Pancreas (tissue), 10 donors: Measurements from ENCODE around the gene CAMK2G. TPM values are rescaled to one million over a fixed set of nuclear protein-coding genes. Genes with fewer than 3 reads are reported as not detected.

Source experiments
- ATAC-seq, 4 donors: fragments of 200-7000 bp; cut with Tn5 transposase; one replicate each; pipeline versions ENCODE4 v1.8.0 to v1.9.1; 2020; ENCODE audit warnings: mild to moderate bottlenecking in 4 of 4, moderate library complexity in 4 of 4
- DNase-seq, 6 donors: peaks; one replicate each; pipeline ENCODE4 v3.0.0-alpha.2; 2020
- FAIRE-seq: peaks from 2 replicates; lab custom pipeline; 2012; peaks lifted over from hg19 to GRCh38; lab: Jason Lieb, UNC
- H3K27ac ChIP-seq, 4 donors: fragments of 200-600 bp; sonication (generic); 1 replicate in 3 of 4; 2 replicates in 1 of 4; pipeline versions ENCODE4 v1.5.0 to v1.8.0; 2020
- H3K27me3 ChIP-seq, 4 donors: fragments of 200-600 bp; one replicate each; pipeline ENCODE4 v1.8.0; 2021
- H3K36me3 ChIP-seq, 3 donors: fragments of 200-600 bp; sonication (generic) in 1 of 3; one replicate each; pipeline versions ENCODE4 v1.5.0 to v1.8.0; 2020 to 2021
- H3K4me1 ChIP-seq, 3 donors: fragments of 200-600 bp; one replicate each; pipeline ENCODE4 v1.8.0; 2021
- H3K4me3 ChIP-seq, 4 donors: fragments of 200-600 bp; sonication (generic) in 2 of 4; one replicate each; pipeline versions ENCODE4 v1.5.0 to v1.8.0; 2020 to 2021
- H3K9me3 ChIP-seq, 4 donors: fragments of 200-600 bp; one replicate each; pipeline ENCODE4 v1.8.0; 2021
- WGBS, 2 donors: extraction: QIAGEN DNeasy Blood & Tissue Kit; methylation state at CpG; one replicate each; pipeline ENCODE4 v1.1.7; 2013; 5-methylcytosine and 5-hydroxymethylcytosine counted together
- intact Hi-C, 3 donors: fragments of 100-400 bp; cut with DNase I; formaldehyde crosslinking; loops; one replicate each; pipeline versions ENCODE4 v1.11.1 to v1.14.2; 2022
- polyA plus RNA-seq, 2 donors: library from polyadenylated mRNA; stranded (reverse); fragments of 200-250 nt; gene quantifications; one replicate each; pipeline ENCODE4 v1.2.3, GENCODE V29; 2013
- total RNA-seq, 6 donors: library from RNA; stranded (reverse); fragmentation: NEBNext Ultra II Directional in 4 of 6; extraction: Animal tissue kit (Norgen Biotek cat#: 25700) in 4 of 6; gene quantifications; one replicate each; pipeline versions ENCODE4 v1.2.1 to v1.2.4, GENCODE V29; 2021 to 2023
- TF ChIP-seq, protein P1 (sequence below), 4 donors: fragments of 200-600 bp; sonication (generic) in 3 of 4; IDR thresholded peaks; one replicate each; pipeline versions ENCODE4 v1.5.0 to v1.8.0; 2021; ENCODE audit warnings: antibody characterized with exemption in 4 of 4
- donor health status: healthy with polysubstance abuse.
- donor health status: DM: no; HTN: no; CAD: no; lungs with moderate emphysema.
- donor health status: DM: no; HTN: no; CAD: no.
- donor health status: control.
- donor health status: control.
- donor health status: Bipolar disorder and iron deficiency.
- donor health status: DM: yes; HTN: yes; CAD: no.
- donor health status: DM: no; HTN: no; CAD: no.
- donor health status: DM: no; HTN: no; CAD: no.
- donor health status: DM: yes; HTN: yes; CAD: no.

The CAMK2G gene
- total and polyA plus RNA-seq, 8 donors = 5.3 to 18.4 (median 8.3) TPM

DNA sequence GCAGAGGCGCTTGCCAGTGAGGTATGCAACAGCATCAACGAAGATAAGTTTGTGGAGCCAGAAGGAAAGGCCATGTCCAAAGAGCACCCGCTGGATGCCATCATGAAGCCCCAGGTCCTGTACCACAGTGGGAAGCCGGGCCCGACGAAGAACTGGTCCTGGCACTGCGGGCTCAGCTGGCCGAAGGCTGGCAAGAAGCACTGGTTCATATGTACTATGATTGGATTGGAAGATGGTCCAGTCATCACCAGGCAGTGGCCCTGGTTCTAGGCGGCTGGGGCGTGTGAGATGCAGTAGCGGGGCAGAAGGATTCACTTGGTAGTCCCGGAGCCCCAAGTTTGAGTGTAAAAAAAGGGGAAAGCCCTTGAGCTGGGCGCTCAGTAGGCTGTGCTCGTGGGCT, 66.9 kb downstream of the CAMK2G start:
- ATAC-seq = no peak
- Histone ChIP-seq H3K27ac (no peak overlapping the region), H3K4me3 (no peak overlapping the region), H3K36me3 (peaks cover 5 to 32% (median 14%) of the 10 kb centered on the region in 3 donors), H3K27me3 (no peaks in the 10 kb centered on the region), H3K9me3 (no peaks in the 10 kb centered on the region), H3K4me1 (peaks cover 0 to 11% (median 0%) of the 10 kb centered on the region in 3 donors)
- DNase-seq = no peak
- intact Hi-C loops = no loop called here
- no peak for FAIRE-seq
- 95 to 96% methylated on average over 14 of the region's 14 CpGs for WGBS, 2 donors
- TF ChIP-seq, protein P1, sequence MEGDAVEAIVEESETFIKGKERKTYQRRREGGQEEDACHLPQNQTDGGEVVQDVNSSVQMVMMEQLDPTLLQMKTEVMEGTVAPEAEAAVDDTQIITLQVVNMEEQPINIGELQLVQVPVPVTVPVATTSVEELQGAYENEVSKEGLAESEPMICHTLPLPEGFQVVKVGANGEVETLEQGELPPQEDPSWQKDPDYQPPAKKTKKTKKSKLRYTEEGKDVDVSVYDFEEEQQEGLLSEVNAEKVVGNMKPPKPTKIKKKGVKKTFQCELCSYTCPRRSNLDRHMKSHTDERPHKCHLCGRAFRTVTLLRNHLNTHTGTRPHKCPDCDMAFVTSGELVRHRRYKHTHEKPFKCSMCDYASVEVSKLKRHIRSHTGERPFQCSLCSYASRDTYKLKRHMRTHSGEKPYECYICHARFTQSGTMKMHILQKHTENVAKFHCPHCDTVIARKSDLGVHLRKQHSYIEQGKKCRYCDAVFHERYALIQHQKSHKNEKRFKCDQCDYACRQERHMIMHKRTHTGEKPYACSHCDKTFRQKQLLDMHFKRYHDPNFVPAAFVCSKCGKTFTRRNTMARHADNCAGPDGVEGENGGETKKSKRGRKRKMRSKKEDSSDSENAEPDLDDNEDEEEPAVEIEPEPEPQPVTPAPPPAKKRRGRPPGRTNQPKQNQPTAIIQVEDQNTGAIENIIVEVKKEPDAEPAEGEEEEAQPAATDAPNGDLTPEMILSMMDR (IDR thresholded peaks at IDR 0.05) = no peak

DNA sequence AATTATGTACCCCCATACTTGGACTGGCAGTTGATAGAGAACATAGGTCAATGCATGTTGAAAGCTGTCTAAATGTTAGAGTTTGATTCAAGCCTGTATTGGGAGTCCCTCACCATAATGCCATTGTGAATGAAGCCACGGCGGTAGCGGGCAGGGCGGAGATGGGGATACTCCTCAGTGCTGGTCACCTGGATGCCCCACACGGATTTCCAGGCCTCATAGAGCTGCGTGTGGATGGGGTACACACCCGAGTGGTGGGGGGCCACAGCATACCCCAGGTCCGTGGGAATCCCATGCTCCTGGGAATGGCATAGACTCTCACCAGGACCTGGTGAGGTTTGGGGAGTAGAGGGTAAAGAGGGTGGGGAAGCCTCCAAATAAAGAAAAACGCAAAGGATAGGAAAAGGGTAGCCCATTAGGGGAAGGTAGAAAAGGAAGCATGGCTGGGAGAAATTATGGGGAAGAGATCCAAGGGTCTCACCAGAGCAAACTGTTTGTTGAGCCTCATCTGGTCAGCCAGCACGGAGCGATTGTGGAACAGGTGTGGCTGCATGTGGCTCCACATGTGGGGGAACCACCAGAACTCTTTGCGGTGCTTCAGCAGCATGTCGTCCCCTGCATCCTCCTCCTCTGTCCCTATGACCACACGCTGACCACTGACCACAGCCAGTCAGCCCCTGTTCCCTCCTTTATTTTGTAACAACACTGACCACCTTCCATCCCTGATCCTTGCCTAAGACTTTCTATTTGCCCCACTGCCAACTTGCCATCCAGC, 68.0 kb downstream of the CAMK2G start:
- ATAC-seq (no peak), DNase-seq (no peak), FAIRE-seq (no peak)
- WGBS, 2 donors = 88 to 93% methylated on average over 14 of the region's 14 CpGs
- H3K27me3 ChIP-seq = no peaks in the 10 kb centered on the region
- H3K4me3 ChIP-seq = no peak overlapping the region
- H3K27ac ChIP-seq = no peak overlapping the region
- H3K36me3 ChIP-seq = peaks cover 5 to 41% (median 18%) of the 10 kb centered on the region in 3 donors
- intact Hi-C loops = no loop called here
- TF ChIP-seq, protein P1 (IDR thresholded peaks at IDR 0.05) = no peak
- peaks cover 0 to 11% (median 0%) of the 10 kb centered on the region in 3 donors for H3K4me1 ChIP-seq
- no peaks in the 10 kb centered on the region for H3K9me3 ChIP-seq

DNA sequence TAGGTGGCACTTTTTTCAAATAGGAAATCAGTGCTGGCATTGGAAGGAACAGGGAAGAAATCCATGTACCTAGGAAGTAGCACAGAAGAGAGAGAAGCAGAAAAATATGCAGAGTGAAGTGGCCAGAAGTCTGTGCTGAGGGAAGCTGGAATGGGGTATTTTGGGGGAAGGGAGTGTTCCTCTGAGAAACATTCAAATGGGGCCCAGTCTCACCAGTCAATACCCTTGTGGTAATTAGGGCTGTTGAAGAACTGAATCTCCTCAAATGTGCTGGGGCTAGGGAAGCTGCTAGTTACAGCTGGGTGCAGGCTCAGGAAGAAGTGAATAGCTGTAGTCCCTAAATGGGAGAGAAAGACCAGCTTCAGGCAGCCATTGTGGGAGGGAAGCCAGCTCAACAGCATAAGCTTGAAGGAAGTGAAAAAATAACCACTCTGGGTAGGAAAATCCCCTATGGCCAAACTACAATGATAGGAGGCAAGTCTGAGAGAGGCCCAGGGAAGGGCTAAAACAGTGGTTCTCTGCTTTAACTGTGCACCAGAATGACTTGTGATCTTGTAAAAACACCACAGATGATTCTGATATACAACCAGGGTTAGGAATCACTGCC, 70.6 kb downstream of the CAMK2G start:
- DNase-seq (no peak), FAIRE-seq (no peak), ATAC-seq (peak in 1 of 4 donors; percentile 10)
- H3K36me3 ChIP-seq = peaks cover 5 to 55% (median 24%) of the 10 kb centered on the region in 3 donors
- intact Hi-C loops = no loop called here
- no peak overlapping the region for H3K4me3 ChIP-seq
- H3K27me3 ChIP-seq = no peaks in the 10 kb centered on the region
- TF ChIP-seq, protein P1 (IDR thresholded peaks at IDR 0.05) = no peak
- no peaks in the 10 kb centered on the region for H3K4me1 ChIP-seq
- H3K9me3 ChIP-seq = no peaks in the 10 kb centered on the region
- H3K27ac ChIP-seq = no peak overlapping the region

DNA sequence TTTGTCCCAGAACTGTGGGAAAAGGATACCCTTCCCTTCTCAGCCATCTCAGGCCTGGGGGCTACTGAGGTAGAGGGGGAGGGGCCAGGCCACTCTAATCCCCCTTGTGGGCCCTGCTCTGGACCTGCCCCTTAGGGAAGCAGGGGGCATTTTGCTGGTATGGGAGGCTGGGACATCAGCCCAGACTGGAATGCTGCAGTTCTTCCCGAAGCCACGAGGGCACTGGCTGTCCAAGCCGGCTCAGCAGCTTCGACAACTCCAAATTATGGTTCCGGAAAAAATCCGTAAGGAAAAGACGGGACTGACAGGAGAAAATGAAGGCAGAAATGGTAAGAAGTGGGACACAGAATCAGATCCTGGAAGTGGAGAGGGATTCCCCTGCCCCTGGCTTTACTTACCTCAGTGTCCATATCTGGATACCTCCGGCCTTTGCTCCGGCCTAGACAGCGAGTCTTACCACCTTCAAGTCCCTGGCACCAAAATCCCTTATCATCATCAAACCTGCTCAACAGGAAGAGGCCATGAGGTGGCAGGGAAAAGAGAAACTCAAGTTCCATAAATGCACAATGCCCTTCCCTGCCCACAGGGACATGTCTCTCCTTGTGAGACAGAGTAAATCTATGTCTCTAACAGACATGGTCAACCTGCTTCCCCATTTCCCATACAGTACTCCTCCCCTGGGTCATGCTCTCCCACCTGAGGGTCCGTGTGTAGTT, 71.9 kb downstream of the CAMK2G start:
- FAIRE-seq (no peak), ATAC-seq (no peak), DNase-seq (no peak)
- no peaks in the 10 kb centered on the region for H3K27me3 ChIP-seq
- no peak overlapping the region for H3K4me3 ChIP-seq
- H3K36me3 ChIP-seq = peaks cover 5 to 64% (median 20%) of the 10 kb centered on the region in 3 donors
- no peak overlapping the region for H3K27ac ChIP-seq
- TF ChIP-seq, protein P1 (IDR thresholded peaks at IDR 0.05) = no peak
- no peaks in the 10 kb centered on the region for H3K9me3 ChIP-seq
- intact Hi-C loops = no loop called here
- no peaks in the 10 kb centered on the region for H3K4me1 ChIP-seq
- 82 to 91% methylated on average over 11 of the region's 11 CpGs for WGBS, 2 donors
